ENCODE data around the gene MS4A15.

DNA sequence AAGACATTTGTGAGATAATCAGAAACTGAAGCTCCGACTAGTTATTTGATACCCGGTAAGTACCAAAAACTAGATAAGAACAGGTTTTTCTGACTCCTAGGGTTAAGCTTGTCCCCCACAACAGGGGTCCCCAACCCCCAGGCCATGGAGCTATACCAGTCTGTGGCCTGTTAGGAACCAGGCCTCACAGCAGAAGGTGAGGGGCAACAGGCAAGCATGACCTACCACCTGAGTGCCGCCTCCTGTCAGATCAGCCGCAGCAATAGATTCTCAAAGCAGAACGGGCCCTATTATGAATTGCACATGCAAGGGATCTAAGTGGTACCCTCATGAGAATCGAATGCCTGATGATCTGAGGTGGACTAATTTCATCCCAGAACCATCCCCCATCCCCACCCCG, 27.2 kb downstream of the MS4A15 start:
- TF ChIP-seq, protein P1, sequence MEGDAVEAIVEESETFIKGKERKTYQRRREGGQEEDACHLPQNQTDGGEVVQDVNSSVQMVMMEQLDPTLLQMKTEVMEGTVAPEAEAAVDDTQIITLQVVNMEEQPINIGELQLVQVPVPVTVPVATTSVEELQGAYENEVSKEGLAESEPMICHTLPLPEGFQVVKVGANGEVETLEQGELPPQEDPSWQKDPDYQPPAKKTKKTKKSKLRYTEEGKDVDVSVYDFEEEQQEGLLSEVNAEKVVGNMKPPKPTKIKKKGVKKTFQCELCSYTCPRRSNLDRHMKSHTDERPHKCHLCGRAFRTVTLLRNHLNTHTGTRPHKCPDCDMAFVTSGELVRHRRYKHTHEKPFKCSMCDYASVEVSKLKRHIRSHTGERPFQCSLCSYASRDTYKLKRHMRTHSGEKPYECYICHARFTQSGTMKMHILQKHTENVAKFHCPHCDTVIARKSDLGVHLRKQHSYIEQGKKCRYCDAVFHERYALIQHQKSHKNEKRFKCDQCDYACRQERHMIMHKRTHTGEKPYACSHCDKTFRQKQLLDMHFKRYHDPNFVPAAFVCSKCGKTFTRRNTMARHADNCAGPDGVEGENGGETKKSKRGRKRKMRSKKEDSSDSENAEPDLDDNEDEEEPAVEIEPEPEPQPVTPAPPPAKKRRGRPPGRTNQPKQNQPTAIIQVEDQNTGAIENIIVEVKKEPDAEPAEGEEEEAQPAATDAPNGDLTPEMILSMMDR (IDR thresholded peaks at IDR 0.05), result no peak
- no peak for TF ChIP-seq POLR2A (IDR thresholded peaks at IDR 0.05)
